HL-60 (cell line): ENCODE results near the gene IQSEC1.

Experiments
- DNase-seq, 2 experiments: peaks; one replicate each; pipeline ENCODE4 v3.0.0-alpha.2; 2010 to 2020; ENCODE audit warnings: low read depth in 1 of 2, low spot score in 1 of 2
- H3K27ac ChIP-seq: fragments of 250-450 bp; sonication (Bioruptor Pico); replicated peaks from 2 replicates; pipeline ENCODE4 v1.5.1; 2020; ENCODE audit warnings: mild to moderate bottlenecking, moderate library complexity
- H3K27me3 ChIP-seq: fragments of 250-450 bp; sonication (Bioruptor Pico); 2 replicates; pipeline ENCODE4 v1.5.1; 2021; ENCODE audit warnings: mild to moderate bottlenecking, moderate library complexity; ENCODE audit not compliant: insufficient read depth, poor library complexity, severe bottlenecking
- H3K4me3 ChIP-seq: replicated peaks from 2 replicates; pipeline ENCODE4 v1.5.1; 2011; ENCODE audit warnings: mild to moderate bottlenecking, control low read depth, low read length; ENCODE audit not compliant: insufficient read depth
- GABPA ChIP-seq: IDR thresholded peaks from 2 replicates; pipeline ENCODE4 v1.6.1; 2012; ENCODE audit warnings: low read depth
- POLR2AphosphoS5 ChIP-seq: IDR thresholded peaks from 2 replicates; pipeline ENCODE4 v1.6.1; 2012; ENCODE audit warnings: low read depth
- SPI1 ChIP-seq: IDR thresholded peaks from 2 replicates; pipeline ENCODE4 v1.6.1; 2012; ENCODE audit warnings: low read depth, mild to moderate bottlenecking, borderline replicate concordance
- TF ChIP-seq, protein P1 (sequence below): IDR thresholded peaks from 2 replicates; pipeline ENCODE4 v1.6.1; 2012; ENCODE audit warnings: low read depth; ENCODE audit not compliant: insufficient replicate concordance
- TF ChIP-seq, protein P2 (sequence below): IDR thresholded peaks from one replicate; pipeline ENCODE4 v1.5.1; 2011; ENCODE audit warnings: low read length, control low read depth, inconsistent platforms; ENCODE audit not compliant: insufficient read depth

IQSEC1 gene

DNA sequence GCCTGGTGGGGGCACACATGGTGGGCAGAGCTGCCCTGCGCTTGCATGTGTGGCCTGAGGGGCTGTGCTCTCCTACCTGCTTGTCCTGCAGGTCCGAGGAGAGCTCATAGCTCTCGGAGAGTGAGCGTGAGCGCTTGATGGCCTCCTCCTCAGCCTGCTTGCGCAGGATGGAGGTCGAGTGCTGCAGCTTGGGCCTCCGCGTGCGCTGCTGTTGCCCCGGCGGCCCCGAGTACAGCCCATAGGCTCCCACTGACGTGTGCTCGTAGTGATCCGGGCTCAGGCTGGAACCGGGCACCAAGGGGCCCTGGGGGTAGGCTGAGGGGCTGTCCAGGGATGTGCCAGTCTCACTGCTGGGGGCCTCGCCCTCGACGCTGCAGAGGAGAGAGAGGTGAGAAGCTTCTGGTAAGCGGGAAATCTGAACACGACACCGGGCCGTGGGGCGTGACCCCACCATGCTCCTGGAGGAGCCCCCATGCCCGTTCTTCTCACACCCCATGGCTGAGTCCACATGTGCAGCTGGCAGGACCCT, 131.7 kb downstream of the IQSEC1 start:
- H3K27me3 ChIP-seq: no peaks in the 10 kb centered on the region
- TF ChIP-seq, protein P1, sequence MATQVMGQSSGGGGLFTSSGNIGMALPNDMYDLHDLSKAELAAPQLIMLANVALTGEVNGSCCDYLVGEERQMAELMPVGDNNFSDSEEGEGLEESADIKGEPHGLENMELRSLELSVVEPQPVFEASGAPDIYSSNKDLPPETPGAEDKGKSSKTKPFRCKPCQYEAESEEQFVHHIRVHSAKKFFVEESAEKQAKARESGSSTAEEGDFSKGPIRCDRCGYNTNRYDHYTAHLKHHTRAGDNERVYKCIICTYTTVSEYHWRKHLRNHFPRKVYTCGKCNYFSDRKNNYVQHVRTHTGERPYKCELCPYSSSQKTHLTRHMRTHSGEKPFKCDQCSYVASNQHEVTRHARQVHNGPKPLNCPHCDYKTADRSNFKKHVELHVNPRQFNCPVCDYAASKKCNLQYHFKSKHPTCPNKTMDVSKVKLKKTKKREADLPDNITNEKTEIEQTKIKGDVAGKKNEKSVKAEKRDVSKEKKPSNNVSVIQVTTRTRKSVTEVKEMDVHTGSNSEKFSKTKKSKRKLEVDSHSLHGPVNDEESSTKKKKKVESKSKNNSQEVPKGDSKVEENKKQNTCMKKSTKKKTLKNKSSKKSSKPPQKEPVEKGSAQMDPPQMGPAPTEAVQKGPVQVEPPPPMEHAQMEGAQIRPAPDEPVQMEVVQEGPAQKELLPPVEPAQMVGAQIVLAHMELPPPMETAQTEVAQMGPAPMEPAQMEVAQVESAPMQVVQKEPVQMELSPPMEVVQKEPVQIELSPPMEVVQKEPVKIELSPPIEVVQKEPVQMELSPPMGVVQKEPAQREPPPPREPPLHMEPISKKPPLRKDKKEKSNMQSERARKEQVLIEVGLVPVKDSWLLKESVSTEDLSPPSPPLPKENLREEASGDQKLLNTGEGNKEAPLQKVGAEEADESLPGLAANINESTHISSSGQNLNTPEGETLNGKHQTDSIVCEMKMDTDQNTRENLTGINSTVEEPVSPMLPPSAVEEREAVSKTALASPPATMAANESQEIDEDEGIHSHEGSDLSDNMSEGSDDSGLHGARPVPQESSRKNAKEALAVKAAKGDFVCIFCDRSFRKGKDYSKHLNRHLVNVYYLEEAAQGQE: no peak
- TF ChIP-seq GABPA (no peak), POLR2AphosphoS5 (no peak), SPI1 (no peak)
- TF ChIP-seq, protein P2, sequence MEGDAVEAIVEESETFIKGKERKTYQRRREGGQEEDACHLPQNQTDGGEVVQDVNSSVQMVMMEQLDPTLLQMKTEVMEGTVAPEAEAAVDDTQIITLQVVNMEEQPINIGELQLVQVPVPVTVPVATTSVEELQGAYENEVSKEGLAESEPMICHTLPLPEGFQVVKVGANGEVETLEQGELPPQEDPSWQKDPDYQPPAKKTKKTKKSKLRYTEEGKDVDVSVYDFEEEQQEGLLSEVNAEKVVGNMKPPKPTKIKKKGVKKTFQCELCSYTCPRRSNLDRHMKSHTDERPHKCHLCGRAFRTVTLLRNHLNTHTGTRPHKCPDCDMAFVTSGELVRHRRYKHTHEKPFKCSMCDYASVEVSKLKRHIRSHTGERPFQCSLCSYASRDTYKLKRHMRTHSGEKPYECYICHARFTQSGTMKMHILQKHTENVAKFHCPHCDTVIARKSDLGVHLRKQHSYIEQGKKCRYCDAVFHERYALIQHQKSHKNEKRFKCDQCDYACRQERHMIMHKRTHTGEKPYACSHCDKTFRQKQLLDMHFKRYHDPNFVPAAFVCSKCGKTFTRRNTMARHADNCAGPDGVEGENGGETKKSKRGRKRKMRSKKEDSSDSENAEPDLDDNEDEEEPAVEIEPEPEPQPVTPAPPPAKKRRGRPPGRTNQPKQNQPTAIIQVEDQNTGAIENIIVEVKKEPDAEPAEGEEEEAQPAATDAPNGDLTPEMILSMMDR: no peak
- DNase-seq: no peak
- H3K4me3 ChIP-seq: no peak overlapping the region
- H3K27ac ChIP-seq: no peak overlapping the region

DNA sequence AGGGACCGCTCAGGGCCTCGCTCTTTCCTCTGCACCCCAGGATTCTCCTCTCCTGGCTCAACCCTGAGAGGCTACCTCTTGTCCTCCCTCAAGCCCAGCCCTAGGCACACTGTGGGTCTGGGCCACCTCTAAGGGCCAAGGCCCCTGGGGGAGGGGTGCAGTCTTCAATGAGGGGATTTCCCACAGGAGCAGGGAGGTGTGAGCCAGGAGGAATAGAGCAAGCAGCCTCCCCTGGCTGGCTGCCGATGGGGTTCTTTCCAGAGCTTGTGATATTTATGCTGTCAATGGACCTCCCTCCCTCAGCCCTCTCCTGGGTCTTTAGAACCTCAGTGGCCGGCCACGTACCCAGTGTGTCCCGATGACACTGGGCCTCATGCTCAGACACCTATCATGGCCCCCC, 132.4 kb downstream of the IQSEC1 start:
- TF ChIP-seq POLR2AphosphoS5 (no peak), GABPA (no peak), SPI1 (no peak)
- TF ChIP-seq, protein P2: no peak
- TF ChIP-seq, protein P1: no peak
- no peaks in the 10 kb centered on the region for H3K27me3 ChIP-seq
- H3K27ac ChIP-seq: no peak overlapping the region
- DNase-seq: no peak
- no peak overlapping the region for H3K4me3 ChIP-seq

DNA sequence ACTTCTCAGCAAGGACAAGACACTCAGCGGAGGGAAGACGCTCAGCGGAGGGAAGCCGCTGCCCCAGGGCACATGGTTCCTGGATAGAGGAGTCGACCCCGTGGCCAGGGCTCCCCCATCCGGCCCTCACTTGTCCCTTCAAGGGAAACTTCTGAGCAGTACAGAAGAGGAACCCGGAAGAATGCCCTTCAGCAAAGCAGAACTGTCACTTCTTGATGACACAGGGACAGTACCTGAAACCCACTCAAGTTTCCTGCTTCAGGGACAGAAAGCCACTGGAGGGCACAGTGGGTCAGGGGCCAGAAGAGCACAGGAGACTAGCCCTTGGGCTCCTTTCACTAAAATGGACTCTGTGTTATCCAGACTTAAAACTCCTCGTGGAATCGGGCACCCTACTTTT, 134.1 kb downstream of the IQSEC1 start:
- H3K27ac ChIP-seq: no peak overlapping the region
- no peak overlapping the region for H3K4me3 ChIP-seq
- no peaks in the 10 kb centered on the region for H3K27me3 ChIP-seq
- DNase-seq: peak in 1 of 2 experiments; percentile 14
- TF ChIP-seq POLR2AphosphoS5 (no peak), GABPA (no peak), SPI1 (no peak)
- TF ChIP-seq, protein P1: no peak
- TF ChIP-seq, protein P2: no peak
